Panc1 (cell line): ENCODE data around the gene MACROD2.

Experiments used
- POLR2AphosphoS5 ChIP-seq: IDR thresholded peaks from 2 replicates; pipeline ENCODE4 v1.6.1; 2012; ENCODE audit warnings: mild to moderate bottlenecking, low read depth, low read length, moderate library complexity
- REST ChIP-seq, 2 experiments: IDR thresholded peaks; 2 replicates each; pipeline ENCODE4 v1.6.1; 2011 to 2012; ENCODE audit warnings: low read depth in 2 of 2, control low read depth in 1 of 2, low read length in 1 of 2, mild to moderate bottlenecking in 1 of 2, moderate library complexity in 1 of 2; ENCODE audit not compliant: insufficient read depth in 1 of 2
- SIN3A ChIP-seq: IDR thresholded peaks from 2 replicates; pipeline ENCODE4 v1.6.1; 2012; ENCODE audit warnings: low read depth, mild to moderate bottlenecking, low read length, moderate library complexity, borderline replicate concordance; ENCODE audit not compliant: insufficient read depth
- TF ChIP-seq, protein P1 (sequence below): fragments of 450-650 bp; IDR thresholded peaks from 2 replicates; pipeline ENCODE4 v1.5.1; 2017; ENCODE audit warnings: mild to moderate bottlenecking

DNA sequence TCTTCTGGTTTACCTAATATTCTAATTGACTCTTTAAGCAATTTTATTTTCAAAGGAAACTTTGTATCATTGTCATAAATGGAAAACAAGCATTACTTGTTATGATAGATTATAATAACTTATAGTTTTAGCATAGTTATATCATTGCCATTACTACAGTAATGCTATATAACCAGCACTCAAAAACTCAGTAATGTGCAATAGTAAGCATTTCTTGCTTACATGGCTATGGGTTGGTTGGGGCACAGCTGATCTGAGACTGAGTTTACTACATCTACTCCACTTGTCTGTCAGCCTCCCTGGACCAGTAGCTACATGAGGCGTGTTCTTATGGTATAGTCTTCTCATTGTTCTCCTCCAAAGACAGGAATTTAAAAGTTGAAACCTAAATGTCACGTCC is 1427.7 kb downstream of the MACROD2 start:
- no peak for TF ChIP-seq SIN3A
- TF ChIP-seq, protein P1, sequence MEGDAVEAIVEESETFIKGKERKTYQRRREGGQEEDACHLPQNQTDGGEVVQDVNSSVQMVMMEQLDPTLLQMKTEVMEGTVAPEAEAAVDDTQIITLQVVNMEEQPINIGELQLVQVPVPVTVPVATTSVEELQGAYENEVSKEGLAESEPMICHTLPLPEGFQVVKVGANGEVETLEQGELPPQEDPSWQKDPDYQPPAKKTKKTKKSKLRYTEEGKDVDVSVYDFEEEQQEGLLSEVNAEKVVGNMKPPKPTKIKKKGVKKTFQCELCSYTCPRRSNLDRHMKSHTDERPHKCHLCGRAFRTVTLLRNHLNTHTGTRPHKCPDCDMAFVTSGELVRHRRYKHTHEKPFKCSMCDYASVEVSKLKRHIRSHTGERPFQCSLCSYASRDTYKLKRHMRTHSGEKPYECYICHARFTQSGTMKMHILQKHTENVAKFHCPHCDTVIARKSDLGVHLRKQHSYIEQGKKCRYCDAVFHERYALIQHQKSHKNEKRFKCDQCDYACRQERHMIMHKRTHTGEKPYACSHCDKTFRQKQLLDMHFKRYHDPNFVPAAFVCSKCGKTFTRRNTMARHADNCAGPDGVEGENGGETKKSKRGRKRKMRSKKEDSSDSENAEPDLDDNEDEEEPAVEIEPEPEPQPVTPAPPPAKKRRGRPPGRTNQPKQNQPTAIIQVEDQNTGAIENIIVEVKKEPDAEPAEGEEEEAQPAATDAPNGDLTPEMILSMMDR, result no peak
- no peak for TF ChIP-seq REST (IDR thresholded peaks at IDR 0.05; ENCODE audit: insufficient read depth in 1 of 2, low read depth in 2 of 2, low read length in 1 of 2)
- no peak for TF ChIP-seq POLR2AphosphoS5
